ENCODE results near the gene PARVB.

GRCh38 chr22:44071781-44072326 lies 47.8 kb downstream of the PARVB start:
- TF ChIP-seq EP300 (IDR thresholded peaks at IDR 0.05; ENCODE audit: low read length) (no peak), TEAD2 (tag; IDR thresholded peaks at IDR 0.05) (no peak), RBBP5 (IDR thresholded peaks at IDR 0.05; ENCODE audit: borderline replicate concordance, insufficient read depth, low read length, poor library complexity, severe bottlenecking) (no peak), MAX (CRISPR knock-in tag; IDR thresholded peaks at IDR 0.05) (no peak), HNRNPUL1 (IDR thresholded peaks at IDR 0.05; ENCODE audit: low read length) (no peak), ADNP (tag; IDR thresholded peaks at IDR 0.05) (no peak), FOXA1 (IDR thresholded peaks at IDR 0.05; ENCODE audit: borderline replicate concordance) (no peak), TOE1 (IDR thresholded peaks at IDR 0.05; ENCODE audit: borderline replicate concordance) (no peak), TOE1 (CRISPR knock-in tag; IDR thresholded peaks at IDR 0.05; ENCODE audit: borderline replicate concordance, low read depth) (no peak), POLR2A (conservative IDR thresholded peaks at IDR 0.05) (no peak), E2F8 (IDR thresholded peaks at IDR 0.05; ENCODE audit: low read depth, partially characterized antibody) (no peak), CBFB (CRISPR knock-in tag; IDR thresholded peaks at IDR 0.05) (no peak), ILF3 (IDR thresholded peaks at IDR 0.05; ENCODE audit: borderline replicate concordance) (no peak)
